GM12875 (cell line): ENCODE measurements around the gene TMEM81.

Experiments
- H3K4me3 ChIP-seq: one replicate; pipeline ENCODE4 v1.5.1; 2011; ENCODE audit warnings: low read depth, low read length, control low read depth
- CTCF ChIP-seq: IDR thresholded peaks from 2 replicates; pipeline ENCODE4 v1.5.1; 2011; ENCODE audit warnings: low read depth, mild to moderate bottlenecking, control low read depth, inconsistent platforms, low read length, moderate library complexity, borderline replicate concordance; ENCODE audit not compliant: insufficient read depth

Gene TMEM81

GRCh38 chr1:205084360-205084759, at the start of gene TMEM81:
Gene TMEM81 (minus strand): TSS chr1:205084460. CDS start chr1:205084320, 140 bp downstream.
- H3K4me3 ChIP-seq, result no peak within 1 kb of the TSS
- TF ChIP-seq CTCF, result no peak

GRCh38 chr1:205133287-205133686, 49.0 kb upstream of the TMEM81 start:
- no peak overlapping the region for H3K4me3 ChIP-seq
- TF ChIP-seq CTCF, result no peak

GRCh38 chr1:205129447-205130029, 45.3 kb upstream of the TMEM81 start:
- no peak for TF ChIP-seq CTCF
- H3K4me3 ChIP-seq, result no peak overlapping the region

GRCh38 chr1:205128050-205128449, 43.8 kb upstream of the TMEM81 start:
- no peak for TF ChIP-seq CTCF
- no peak overlapping the region for H3K4me3 ChIP-seq

GRCh38 chr1:205127646-205128045, 43.4 kb upstream of the TMEM81 start:
- no peak for TF ChIP-seq CTCF
- H3K4me3 ChIP-seq, result no peak overlapping the region

- no peak for TF ChIP-seq CTCF
- no peak overlapping the region for H3K4me3 ChIP-seq
These were observed 40.5 kb upstream of the TMEM81 start for GRCh38 chr1:205124726-205125125.

GRCh38 chr1:205122489-205122882, 38.2 kb upstream of the TMEM81 start:
- no peak for TF ChIP-seq CTCF
- peak overlapping the region; percentile 41 for H3K4me3 ChIP-seq
